K562 (cell line): Measurements from ENCODE around the gene CHMP2A. TPM values are rescaled to one million over a fixed set of nuclear protein-coding genes. Genes with fewer than 3 reads are reported as not detected.

ENCODE experiments used
- ATF3 ChIP-seq, 2 experiments: fragments of 450-650 bp in 1 of 2; sonication (generic) in 1 of 2; formaldehyde crosslinking in 1 of 2; IDR thresholded peaks in 1 of 2; conservative IDR thresholded peaks in 1 of 2; 2 replicates each; pipeline versions ENCODE4 v1.6.1 to v1.8.1; 2016 to 2023; ENCODE audit warnings: mild to moderate bottlenecking in 2 of 2, moderate library complexity in 2 of 2, inconsistent platforms in 1 of 2, missing genetic modification reagents in 1 of 2
- CBX1 ChIP-seq: sonication (generic); IDR thresholded peaks from 2 replicates; pipeline ENCODE4 v1.6.1; 2016; ENCODE audit warnings: antibody characterized with exemption, low read depth, mild to moderate bottlenecking
- ESRRB ChIP-seq: fragments of 250-450 bp; sonication (Bioruptor Pico); IDR thresholded peaks from 2 replicates; pipeline ENCODE4 v1.5.0; 2020; ENCODE audit warnings: mild to moderate bottlenecking, moderate library complexity, borderline replicate concordance
- KAT2B ChIP-seq: IDR thresholded peaks from one replicate; pipeline ENCODE4 v1.6.1; 2012; ENCODE audit warnings: low read depth, mild to moderate bottlenecking, control low read depth, inconsistent platforms, low read length, moderate library complexity
- LEF1 ChIP-seq: fragments of 450-650 bp; IDR thresholded peaks from 2 replicates; pipeline ENCODE4 v1.6.1; 2016; ENCODE audit warnings: mild to moderate bottlenecking
- MXI1 ChIP-seq: IDR thresholded peaks from 2 replicates; pipeline ENCODE4 v1.6.1; 2011; ENCODE audit warnings: low read depth, mild to moderate bottlenecking, improper control_type of control experiment, low read length
- NFIC ChIP-seq: fragments of 450-650 bp; IDR thresholded peaks from 2 replicates; pipeline ENCODE4 v1.6.1; 2017; ENCODE audit warnings: mild to moderate bottlenecking, inconsistent platforms
- NFIX ChIP-seq: fragments of 250-450 bp; sonication (Bioruptor Pico); IDR thresholded peaks from 2 replicates; pipeline ENCODE4 v1.4.0; 2020; ENCODE audit warnings: low read depth, mild to moderate bottlenecking, moderate library complexity
- PHF8 ChIP-seq: fragments of 200-600 bp; sonication (generic); IDR thresholded peaks from 2 replicates; pipeline ENCODE4 v1.6.1; 2012; ENCODE audit warnings: mixed run types, mild to moderate bottlenecking, inconsistent platforms, low read length, moderate library complexity, borderline replicate concordance
- RREB1 ChIP-seq: fragments of 250-450 bp; sonication (Bioruptor Pico); IDR thresholded peaks from 2 replicates; pipeline ENCODE4 v1.4.0; 2020
- TAF1 ChIP-seq: IDR thresholded peaks from 2 replicates; pipeline ENCODE4 v1.6.1; 2011; ENCODE audit warnings: mild to moderate bottlenecking, low read length, moderate library complexity; ENCODE audit not compliant: insufficient read depth, control insufficient read depth, severe bottlenecking; ENCODE audit errors: extremely low read depth
- TCFL5 ChIP-seq: fragments of 250-450 bp; sonication (Bioruptor Pico); conservative IDR thresholded peaks from 2 replicates; pipeline ENCODE4 v1.6.1; 2021; ENCODE audit warnings: mild to moderate bottlenecking, moderate library complexity, matching md5 sums
- TRIM28 ChIP-seq: fragments of 450-650 bp; IDR thresholded peaks from 2 replicates; pipeline ENCODE4 v1.6.1; 2017
- YBX1 ChIP-seq: fragments of 450-650 bp; IDR thresholded peaks from 2 replicates; pipeline ENCODE4 v1.7.1; 2016; ENCODE audit warnings: mild to moderate bottlenecking
- YY1 ChIP-seq, 3 experiments: IDR thresholded peaks; 2 replicates each; pipeline ENCODE4 v1.6.1; 2011; ENCODE audit warnings: low read length in 2 of 3, mild to moderate bottlenecking in 2 of 3, moderate library complexity in 2 of 3, borderline replicate concordance in 1 of 3, control low read depth in 1 of 3, low read depth in 1 of 3; ENCODE audit not compliant: insufficient read depth in 3 of 3, insufficient replicate concordance in 2 of 3, control insufficient read depth in 1 of 3, insufficient read length in 1 of 3; ENCODE audit errors: extremely low read depth in 1 of 3
- ZBTB1 ChIP-seq: sonication (generic); formaldehyde crosslinking; IDR thresholded peaks from 2 replicates; pipeline ENCODE4 v1.8.1; 2023; ENCODE audit warnings: missing genetic modification reagents, low read depth, mild to moderate bottlenecking, borderline replicate concordance
- ZKSCAN8 ChIP-seq: fragments of 200-800 bp; sonication (Bioruptor generic); IDR thresholded peaks from 2 replicates; pipeline ENCODE4 v1.6.1; 2016; ENCODE audit warnings: missing genetic modification characterization, missing compliant biosample characterization
- ZNF12 ChIP-seq: sonication (generic); formaldehyde crosslinking; IDR thresholded peaks from 2 replicates; pipeline ENCODE4 v1.4.0; 2020; ENCODE audit warnings: mild to moderate bottlenecking, missing genetic modification reagents
- ZNF140 ChIP-seq: fragments of 250-450 bp; sonication (Bioruptor Pico); IDR thresholded peaks from 2 replicates; pipeline ENCODE4 v1.8.0; 2021; ENCODE audit warnings: moderate library complexity, mild to moderate bottlenecking, inconsistent platforms
- ZNF239 ChIP-seq: fragments of 250-450 bp; sonication (Bioruptor Pico); IDR thresholded peaks from 2 replicates; pipeline ENCODE4 v1.4.0; 2020; ENCODE audit warnings: mild to moderate bottlenecking
- ZNF57 ChIP-seq: fragments of 450-650 bp; formaldehyde crosslinking; IDR thresholded peaks from 2 replicates; pipeline ENCODE4 v1.4.0; 2020; ENCODE audit warnings: mild to moderate bottlenecking, moderate library complexity
- polyA plus RNA-seq, 8 experiments: library from polyadenylated mRNA; depleted of rRNA in 4 of 8; stranded (reverse) in 5 of 8; unstranded in 3 of 8; fragments of >200 nt; fragmentation: Nextera tagmentation in 2 of 8; fragmentation: Illumina TruSeq in 1 of 8; extraction: Ambion mirVana in 2 of 8; extraction: Trizol in 1 of 8; gene quantifications; 2 replicates each; pipeline versions ENCODE4 v1.2.1 to v1.2.3, GENCODE V29; 2011 to 2014; ENCODE audit warnings: inconsistent platforms in 1 of 8, missing spikeins in 1 of 8
- total RNA-seq, 7 experiments: library from RNA; depleted of rRNA in 6 of 7; stranded (reverse); fragments of >200 nt in 6 of 7; fragmentation: Illumina TruSeq in 2 of 7; extraction: Trizol in 2 of 7; gene quantifications; 2 replicates each; pipeline versions ENCODE4 v1.2.1 to v1.2.3, GENCODE V29; 2011 to 2021; ENCODE audit warnings: low replicate concordance in 1 of 7

The CHMP2A gene
- total and polyA plus RNA-seq, 9 of the 15 experiments (the other 6 are each of a cell fraction or from before 2014, with no cell fraction given): 57.6 to 159 (median 87.2) TPM

GRCh38 chr19:58572026-58572817, 17.3 kb upstream of the CHMP2A start (continued):
- TF ChIP-seq ATF3 (IDR thresholded peaks at IDR 0.05) (no peak), ATF3 (CRISPR knock-in tag; conservative IDR thresholded peaks at IDR 0.05) (no peak), ESRRB (CRISPR knock-in tag) (no peak), ZBTB1 (CRISPR knock-in tag) (no peak), YBX1 (no peak), ZNF239 (no peak), NFIC (peak; percentile 92), ZNF57 (CRISPR knock-in tag) (0 out of 2 replicates have a peak, but pooled peaks have one; percentile 10), TCFL5 (CRISPR knock-in tag) (no peak), NFIX (CRISPR knock-in tag) (peak; percentile 39; the same call in 1 of the 2 replicates), TRIM28 (no peak), KAT2B (no peak), RREB1 (CRISPR knock-in tag) (no peak), LEF1 (no peak), ZNF140 (CRISPR knock-in tag) (no peak), MXI1 (no peak), ZNF12 (no peak), TAF1 (no peak), YY1 (IDR thresholded peaks at IDR 0.05; ENCODE audit: borderline replicate concordance in 1 of 3, control insufficient read depth in 1 of 3, extremely low read depth in 1 of 3, insufficient read depth in 3 of 3, insufficient read length in 1 of 3, insufficient replicate concordance in 2 of 3, low read depth in 1 of 3, low read length in 2 of 3) (peak; percentile 33 to 87 (median 77)), PHF8 (no peak), ZKSCAN8 (CRISPR knock-in tag) (no peak), CBX1 (no peak)
